Measurements from ENCODE around the gene NHSL1. TPM values are rescaled to one million over a fixed set of nuclear protein-coding genes. Genes with fewer than 3 reads are reported as not detected.

Gene NHSL1
- total RNA-seq, 2 donors from 2014 or later: 16.3 to 17.5 TPM

DNA sequence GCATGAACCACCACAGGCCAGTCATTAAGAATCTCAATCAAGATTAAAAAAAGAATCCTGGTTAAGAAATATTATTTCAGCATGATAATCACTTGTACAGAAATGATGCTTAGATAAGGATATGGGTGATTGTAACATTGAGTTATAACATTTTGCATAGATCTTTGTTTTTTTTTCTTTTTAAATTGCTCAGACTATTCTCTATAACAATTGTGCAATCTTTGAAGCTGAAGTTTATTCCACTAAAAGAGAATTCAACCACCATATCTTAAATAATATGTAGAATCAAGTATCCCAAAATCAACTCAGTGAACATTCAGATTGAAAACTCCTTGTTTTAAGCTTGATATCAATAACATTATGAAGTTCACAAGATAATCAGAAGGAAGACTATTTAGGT, 122.3 kb downstream of the NHSL1 start:
- Histone ChIP-seq H3K9ac (ENCODE audit: extremely low read depth, low read length, poor library complexity, severe bottlenecking) (no peak overlapping the region), H3K27me3 (ENCODE audit: control insufficient read depth, insufficient read depth, low read length, poor library complexity, severe bottlenecking) (no peaks in the 10 kb centered on the region), H3K4me3 (ENCODE audit: low read length) (no peak overlapping the region), H3K36me3 (ENCODE audit: control insufficient read depth, insufficient read depth, low read length) (no peaks in the 10 kb centered on the region), H3K27ac (ENCODE audit: low read depth, low read length) (no peak overlapping the region), H3K9me3 (ENCODE audit: control insufficient read depth, low read length) (no peaks in the 10 kb centered on the region), H3K4me1 (ENCODE audit: control insufficient read depth, insufficient read depth, low read length) (peaks cover 6% of the 10 kb centered on the region)
- TF ChIP-seq CTCF (conservative IDR thresholded peaks at IDR 0.05): no peak
- Mint-ChIP-seq H3K27me3 (ENCODE audit: insufficient read depth) (no peaks in the 10 kb centered on the region), H3K4me1 (peaks cover 27% of the 10 kb centered on the region), H3K36me3 (ENCODE audit: low read depth) (no peaks in the 10 kb centered on the region), H3K9me3 (no peaks in the 10 kb centered on the region), H3K27ac (no peak overlapping the region), H3K4me3 (no peak overlapping the region)
- no peak for DNase-seq

GRCh38 chr6:138374815-138375214, 124.5 kb downstream of the NHSL1 start:
- no peak overlapping the region for H3K4me3 Mint-ChIP-seq
- H3K4me1 ChIP-seq (ENCODE audit: control insufficient read depth, insufficient read depth, low read length): peaks cover 17% of the 10 kb centered on the region
- no peak overlapping the region for H3K4me3 ChIP-seq (ENCODE audit: low read length)
- no peak for DNase-seq
- no peaks in the 10 kb centered on the region for H3K9me3 Mint-ChIP-seq
- no peak overlapping the region for H3K27ac ChIP-seq (ENCODE audit: low read depth, low read length)
- no peaks in the 10 kb centered on the region for H3K36me3 Mint-ChIP-seq (ENCODE audit: low read depth)
- no peaks in the 10 kb centered on the region for H3K27me3 ChIP-seq (ENCODE audit: control insufficient read depth, insufficient read depth, low read length, poor library complexity, severe bottlenecking)
- H3K27me3 Mint-ChIP-seq (ENCODE audit: insufficient read depth): no peaks in the 10 kb centered on the region
- no peak overlapping the region for H3K27ac Mint-ChIP-seq
- H3K4me1 Mint-ChIP-seq: peaks cover 46% of the 10 kb centered on the region
- no peak overlapping the region for H3K9ac ChIP-seq (ENCODE audit: extremely low read depth, low read length, poor library complexity, severe bottlenecking)
- 91 to 100% methylated on average over 1 to 2 of the region's 2 CpGs for WGBS, 2 experiments (ENCODE audit: insufficient coverage in 1 of 2, insufficient read length in 1 of 2)
- H3K36me3 ChIP-seq (ENCODE audit: control insufficient read depth, insufficient read depth, low read length): no peaks in the 10 kb centered on the region
- H3K9me3 ChIP-seq (ENCODE audit: control insufficient read depth, low read length): no peaks in the 10 kb centered on the region
- TF ChIP-seq CTCF (conservative IDR thresholded peaks at IDR 0.05): no peak

- no peaks in the 10 kb centered on the region for H3K27me3 ChIP-seq (ENCODE audit: control insufficient read depth, insufficient read depth, low read length, poor library complexity, severe bottlenecking)
- no peaks in the 10 kb centered on the region for H3K36me3 Mint-ChIP-seq (ENCODE audit: low read depth)
- H3K9ac ChIP-seq (ENCODE audit: extremely low read depth, low read length, poor library complexity, severe bottlenecking): no peak overlapping the region
- no peak overlapping the region for H3K4me3 Mint-ChIP-seq
- H3K36me3 ChIP-seq (ENCODE audit: control insufficient read depth, insufficient read depth, low read length): no peaks in the 10 kb centered on the region
- peaks cover 49% of the 10 kb centered on the region for H3K4me1 Mint-ChIP-seq
- no peak for DNase-seq
- no peak overlapping the region for H3K4me3 ChIP-seq (ENCODE audit: low read length)
- H3K4me1 ChIP-seq (ENCODE audit: control insufficient read depth, insufficient read depth, low read length): peaks cover 17% of the 10 kb centered on the region
- H3K9me3 Mint-ChIP-seq: no peaks in the 10 kb centered on the region
- no peaks in the 10 kb centered on the region for H3K27me3 Mint-ChIP-seq (ENCODE audit: insufficient read depth)
- H3K9me3 ChIP-seq (ENCODE audit: control insufficient read depth, low read length): no peaks in the 10 kb centered on the region
- H3K27ac Mint-ChIP-seq: no peak overlapping the region
- TF ChIP-seq CTCF (conservative IDR thresholded peaks at IDR 0.05): no peak
- H3K27ac ChIP-seq (ENCODE audit: low read depth, low read length): no peak overlapping the region
These were observed 125.1 kb downstream of the NHSL1 start for GRCh38 chr6:138374230-138374629.
